Central memory CD4-positive, alpha-beta T cell (primary cell): ENCODE results near the gene SLC38A8.

ENCODE experiments used
- DNase-seq: peaks from one replicate; pipeline ENCODE4 v3.0.0; 2022

The SLC38A8 gene

DNA sequence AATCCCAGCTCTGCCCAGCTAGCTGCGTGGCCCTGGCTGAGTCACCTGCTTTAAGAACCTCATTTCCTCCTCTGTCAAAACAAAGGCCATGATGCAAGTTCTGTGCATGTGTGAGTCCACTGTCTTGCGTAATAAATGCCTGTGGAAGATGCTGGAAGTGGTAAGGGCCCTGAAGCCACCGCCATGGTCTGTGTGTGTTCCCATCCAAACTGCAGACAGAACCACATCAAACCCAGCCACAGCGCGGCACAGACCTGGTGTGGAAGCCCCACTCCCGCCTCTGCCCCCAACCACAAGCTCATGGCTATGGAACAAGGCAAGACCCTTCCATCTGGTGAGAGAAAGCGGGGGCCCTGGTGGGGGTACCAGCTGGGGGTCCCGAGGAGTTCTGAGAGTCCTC lies 48.5 kb downstream of the SLC38A8 start:
- DNase-seq = no peak

GRCh38 chr16:83992624-83993023 lies 50.0 kb downstream of the SLC38A8 start:
- no peak for DNase-seq

GRCh38 chr16:83990492-83990891 lies 52.1 kb downstream of the SLC38A8 start:
- DNase-seq = no peak

GRCh38 chr16:83989300-83989699 lies 53.3 kb downstream of the SLC38A8 start:
- no peak for DNase-seq

DNA sequence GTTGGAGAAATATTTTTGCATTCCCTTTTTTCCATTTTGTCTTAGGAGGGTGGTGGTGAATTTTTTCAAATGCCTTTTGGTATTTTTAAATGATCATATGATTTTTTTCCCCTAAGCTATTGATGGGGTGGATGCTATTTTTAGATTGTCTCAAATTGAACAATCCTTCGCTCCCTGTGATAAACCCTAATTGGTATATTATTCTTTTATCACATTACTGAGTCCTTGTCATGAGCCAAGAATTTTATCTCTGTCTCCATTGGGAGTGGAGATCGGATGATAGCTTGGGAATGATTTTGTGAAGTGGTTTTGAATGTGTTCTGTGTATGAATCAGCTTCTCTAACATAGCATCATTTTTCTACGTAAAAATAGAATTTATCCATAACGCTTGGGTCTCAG lies 59.1 kb downstream of the SLC38A8 start:
- no peak for DNase-seq

GRCh38 chr16:83981799-83982198 lies 60.8 kb downstream of the SLC38A8 start:
- no peak for DNase-seq

DNA sequence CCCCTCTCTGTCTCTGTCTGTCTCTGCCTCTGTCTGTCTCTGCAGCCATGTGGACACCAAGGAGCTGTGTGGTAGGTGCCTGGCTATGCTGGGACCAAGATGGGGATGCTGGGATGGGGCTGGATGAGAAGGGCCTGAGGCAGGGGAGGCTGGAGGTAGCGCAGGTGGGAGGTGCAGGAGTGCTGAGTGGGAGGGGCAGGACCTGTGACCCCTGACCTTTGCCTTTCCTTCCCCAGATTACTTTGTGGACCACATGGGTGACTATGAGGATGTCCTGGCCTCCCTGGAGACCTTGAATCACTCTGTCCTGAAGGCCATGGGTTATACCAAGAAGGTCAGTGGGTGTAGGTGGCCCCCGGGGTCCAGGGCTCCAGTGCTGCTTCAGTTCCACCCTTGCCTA lies 61.8 kb downstream of the SLC38A8 start:
- no peak for DNase-seq

DNA sequence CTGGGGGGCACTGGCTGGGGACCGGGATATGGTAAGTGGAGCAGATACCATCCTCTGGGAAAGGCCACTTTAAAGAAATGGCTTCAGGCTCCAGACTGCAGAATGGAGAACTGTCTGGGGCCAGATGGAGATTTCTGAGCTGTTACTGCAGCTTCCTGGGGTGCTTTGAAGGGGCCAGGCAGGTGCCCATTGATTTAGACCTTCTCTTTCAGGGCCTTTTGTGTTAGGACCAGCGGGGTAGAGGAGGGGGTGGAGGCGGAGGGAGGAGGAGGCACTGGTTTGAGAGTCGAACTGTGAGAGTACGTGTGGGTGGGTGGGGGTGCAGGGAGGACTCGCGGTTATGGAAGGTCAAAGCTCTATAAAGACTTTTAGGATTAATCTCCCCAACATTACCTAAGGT lies 63.2 kb downstream of the SLC38A8 start:
- no peak for DNase-seq

GRCh38 chr16:83978401-83978904 lies 64.1 kb downstream of the SLC38A8 start:
- no peak for DNase-seq

DNA sequence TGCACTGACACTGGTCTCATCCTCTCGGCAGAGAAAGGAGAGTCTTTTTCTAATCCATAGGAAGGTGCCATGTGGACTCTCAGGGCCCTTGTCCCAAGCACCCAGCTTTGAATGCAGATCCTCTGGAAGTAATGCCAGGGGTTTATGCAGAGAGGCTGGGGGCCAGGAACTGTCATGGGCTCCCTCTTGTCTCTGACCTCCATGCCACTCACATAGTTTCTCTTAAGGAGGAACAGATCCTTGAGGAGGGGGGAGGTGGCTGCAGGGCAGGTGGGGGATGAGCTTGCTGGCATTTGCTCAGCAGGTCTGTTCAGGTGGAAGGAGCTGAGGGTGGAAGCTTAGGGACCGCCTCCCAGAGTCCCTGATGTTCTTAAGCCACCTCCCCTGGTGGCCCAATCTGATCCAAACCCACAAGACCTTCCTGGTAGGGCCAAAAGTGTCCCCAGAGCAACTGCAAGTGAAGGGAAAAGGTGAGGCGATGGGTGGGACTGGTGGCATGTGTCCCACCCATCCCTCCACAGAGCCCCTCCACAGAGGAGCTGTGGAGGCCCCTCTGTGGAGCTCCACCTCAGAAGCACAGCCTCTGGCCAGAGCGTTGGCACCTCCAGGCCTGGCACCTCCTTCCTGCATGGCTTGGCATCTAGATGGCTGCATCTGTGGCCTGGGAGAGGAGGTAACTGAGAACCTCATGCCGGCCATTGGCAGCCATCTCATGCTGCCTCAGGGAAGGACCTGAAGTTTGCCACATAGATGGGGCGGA lies 65.4 kb downstream of the SLC38A8 start:
- DNase-seq = no peak

DNA sequence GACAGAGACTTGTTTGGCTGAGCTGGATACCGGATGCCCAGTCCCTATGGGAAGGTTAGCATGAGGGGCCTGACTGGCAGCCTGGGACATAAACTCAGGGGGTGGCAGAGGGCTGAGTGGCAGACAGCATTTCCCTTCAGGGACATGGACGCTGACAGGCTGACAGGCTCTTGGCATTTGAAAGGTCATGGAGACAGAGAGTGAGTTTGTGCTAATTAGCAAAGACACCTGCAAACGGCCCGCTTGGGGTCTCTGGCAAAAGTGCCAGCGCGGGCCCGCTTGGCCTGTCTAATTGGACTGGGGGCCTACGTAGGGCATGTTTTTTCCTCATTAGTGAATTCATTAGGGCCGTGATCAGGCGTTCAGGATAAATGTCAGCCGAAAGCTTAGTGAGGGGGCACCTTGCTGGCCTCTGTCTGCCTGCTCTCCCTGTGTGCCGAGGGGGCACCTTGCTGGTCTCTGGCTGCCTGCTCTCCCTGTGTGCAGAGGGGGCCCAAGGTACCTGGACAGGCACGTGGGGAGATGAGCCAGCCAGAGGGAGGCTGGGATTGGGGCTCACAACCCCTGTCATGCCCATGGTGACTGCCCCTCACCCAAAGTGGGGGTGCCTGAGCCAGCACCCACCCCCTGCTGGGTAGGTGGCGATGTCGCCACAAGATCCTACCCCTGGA lies 66.9 kb downstream of the SLC38A8 start:
- no peak for DNase-seq

DNA sequence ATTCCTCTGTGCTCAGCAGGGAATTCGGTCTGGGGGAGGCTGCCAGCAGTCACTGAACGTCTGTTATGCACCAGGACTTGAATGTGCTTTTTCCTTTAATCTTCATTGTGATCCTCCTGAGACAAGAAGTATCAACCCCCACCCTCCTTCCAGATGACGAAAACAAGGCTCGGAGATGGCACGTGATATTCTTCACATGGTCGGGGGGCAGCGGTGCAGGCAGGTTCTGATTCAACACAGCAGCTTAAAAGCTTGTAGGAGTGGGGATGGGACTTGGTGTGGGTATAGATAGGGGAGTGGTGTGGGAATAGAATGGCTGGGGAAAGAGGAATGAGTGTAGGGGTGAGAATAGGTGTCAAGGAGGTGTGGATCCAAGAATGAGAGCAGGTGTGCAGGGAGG lies 68.1 kb downstream of the SLC38A8 start:
- DNase-seq = no peak

- DNase-seq = no peak
Observed at GRCh38 chr16:83973581-83974385, 68.8 kb downstream of the SLC38A8 start.

DNA sequence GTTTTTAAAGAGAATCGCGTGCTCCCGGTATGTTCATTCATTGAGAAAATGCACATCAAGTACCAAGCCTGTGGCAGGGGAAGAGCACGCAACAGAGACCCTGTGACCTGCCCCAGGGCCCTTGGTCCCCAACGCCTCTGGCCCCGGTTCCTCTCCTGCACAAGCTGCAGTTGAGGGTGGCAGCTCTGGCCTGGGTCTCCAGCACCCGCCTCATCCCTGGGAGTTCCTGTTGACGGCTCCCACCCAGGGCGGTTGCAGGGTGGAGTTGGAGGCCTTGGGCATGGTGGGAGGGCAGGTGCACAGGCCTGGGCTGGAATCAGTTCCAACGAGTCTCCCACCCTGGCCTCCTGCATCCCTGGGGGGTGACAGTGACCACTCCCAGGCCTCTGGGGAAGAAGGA lies 69.5 kb downstream of the SLC38A8 start:
- DNase-seq = no peak

DNA sequence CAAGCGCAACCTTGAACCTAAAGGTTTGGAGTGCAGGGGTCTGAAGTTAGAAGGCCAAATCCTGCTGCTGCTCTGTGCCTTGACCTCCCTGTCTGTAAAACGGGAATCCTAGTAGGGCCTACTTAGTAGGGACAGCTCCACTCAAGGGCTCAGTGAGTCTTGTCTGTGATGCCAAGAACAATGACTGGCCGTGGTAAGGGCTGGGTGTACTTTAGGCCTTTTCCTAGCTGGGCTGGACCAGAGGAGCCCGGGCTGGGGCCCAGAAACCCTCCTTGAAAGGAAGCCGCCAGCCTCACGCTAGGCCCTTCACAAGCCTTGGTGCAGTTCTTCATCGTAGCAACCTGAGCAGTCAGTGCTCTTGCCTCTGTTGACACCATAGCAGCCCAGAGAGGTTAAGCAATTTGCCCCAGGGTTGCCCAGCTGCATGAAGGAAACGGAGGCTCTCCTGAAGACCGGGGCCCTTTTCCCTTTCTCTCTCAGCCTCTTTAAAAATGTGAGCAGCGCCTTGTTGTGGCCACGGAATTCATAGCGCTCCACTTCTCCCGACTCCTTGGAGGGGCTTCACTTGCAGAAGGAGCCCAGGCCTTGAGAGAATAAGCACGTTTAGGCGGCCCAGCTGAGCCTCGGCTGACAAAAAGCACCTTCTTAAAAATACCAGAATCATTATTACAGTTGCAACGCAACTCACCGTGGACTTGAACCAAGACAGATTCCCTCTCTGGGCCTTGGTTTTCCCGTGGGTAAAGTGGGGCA lies 70.2 kb downstream of the SLC38A8 start:
- DNase-seq = no peak

GRCh38 chr16:83971165-83972130 lies 71.1 kb downstream of the SLC38A8 start:
- DNase-seq = no peak

DNA sequence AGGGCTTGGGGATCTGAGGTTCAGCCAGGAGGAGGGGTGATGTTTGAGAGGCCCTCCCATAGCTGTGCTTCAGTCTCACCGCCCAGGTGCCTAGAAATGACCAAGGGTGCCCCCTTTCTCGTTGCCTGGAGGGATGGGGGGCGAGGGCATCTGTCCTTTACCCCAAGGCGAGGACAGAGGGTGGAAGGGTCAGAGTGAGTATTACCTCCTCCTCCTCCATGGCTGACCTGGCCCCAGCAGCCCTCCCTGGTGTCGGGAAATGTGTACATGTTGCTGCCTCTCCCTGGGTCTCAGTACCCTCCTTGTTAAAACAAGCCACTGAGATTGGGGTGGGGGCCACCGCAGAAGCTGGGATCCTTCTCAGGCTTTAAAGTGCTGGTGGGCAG lies 72.2 kb downstream of the SLC38A8 start:
- no peak for DNase-seq

DNA sequence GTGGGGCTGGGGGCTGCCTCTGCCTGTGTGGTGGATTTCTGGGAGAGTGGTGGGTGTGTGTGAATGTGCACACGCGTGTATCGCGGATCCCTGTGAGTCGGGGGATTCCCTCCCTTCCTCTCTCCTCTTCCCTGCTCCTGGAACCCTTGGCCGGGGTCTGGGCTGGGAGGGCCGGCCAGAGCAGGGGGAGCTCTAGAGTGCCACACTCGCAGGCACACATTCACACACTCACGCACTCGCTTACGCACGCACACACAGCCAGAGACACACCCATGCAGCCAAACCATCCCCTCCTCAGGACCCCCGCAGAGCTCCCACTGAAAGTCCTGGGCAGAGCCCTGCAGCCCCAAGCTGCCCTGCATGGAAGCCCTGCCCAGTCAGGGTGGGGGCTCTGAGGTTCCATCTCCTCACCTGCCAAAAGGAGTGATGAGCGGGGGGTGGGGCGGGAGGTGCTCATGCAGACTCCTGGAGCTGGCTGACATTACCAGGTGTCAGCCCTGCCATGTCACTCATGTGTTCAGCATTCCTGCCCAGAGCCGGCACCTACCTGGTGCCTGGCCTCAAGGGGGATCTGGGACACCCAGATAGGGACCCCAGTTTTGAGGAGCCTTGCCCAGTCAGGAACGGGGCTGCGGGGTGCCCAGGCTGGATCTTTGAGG lies 72.7 kb downstream of the SLC38A8 start:
- no peak for DNase-seq

DNA sequence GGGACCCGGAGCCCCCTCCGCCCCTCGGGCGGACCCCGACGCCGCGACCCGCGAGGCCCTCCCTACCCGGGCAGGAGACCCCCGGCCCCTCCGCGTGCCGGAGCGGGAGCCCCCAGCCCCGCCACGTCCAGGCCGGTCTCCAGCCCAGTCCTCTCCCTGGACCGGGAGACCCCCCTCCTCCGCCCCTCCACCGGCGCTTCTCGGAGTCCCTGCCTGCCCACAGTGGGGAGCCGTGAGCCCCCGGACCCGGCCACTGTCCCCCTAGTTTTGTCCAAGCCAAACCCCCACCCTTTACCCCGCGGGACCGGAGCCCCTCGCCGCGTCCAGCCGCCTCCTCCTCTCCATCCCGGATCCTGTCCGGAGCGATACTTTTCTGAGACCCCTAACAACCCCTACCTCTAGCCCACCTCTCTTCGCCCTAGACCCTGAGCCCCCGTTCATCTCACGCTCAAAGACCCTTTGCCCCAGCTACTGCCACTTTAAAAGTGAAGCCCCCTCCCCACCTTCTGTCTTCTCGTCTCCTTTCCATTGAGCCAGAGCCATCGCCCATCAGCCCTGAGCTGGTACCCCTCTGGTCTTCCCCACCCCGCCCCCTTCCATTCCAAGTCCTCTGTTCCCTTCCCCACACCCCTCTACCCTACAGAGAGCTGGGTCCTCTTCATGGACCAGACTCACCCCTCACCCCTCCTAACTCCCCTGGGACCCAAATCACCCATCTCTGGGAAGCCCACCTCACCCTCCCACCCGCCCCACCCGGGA lies 73.5 kb downstream of the SLC38A8 start:
- DNase-seq = no peak

DNA sequence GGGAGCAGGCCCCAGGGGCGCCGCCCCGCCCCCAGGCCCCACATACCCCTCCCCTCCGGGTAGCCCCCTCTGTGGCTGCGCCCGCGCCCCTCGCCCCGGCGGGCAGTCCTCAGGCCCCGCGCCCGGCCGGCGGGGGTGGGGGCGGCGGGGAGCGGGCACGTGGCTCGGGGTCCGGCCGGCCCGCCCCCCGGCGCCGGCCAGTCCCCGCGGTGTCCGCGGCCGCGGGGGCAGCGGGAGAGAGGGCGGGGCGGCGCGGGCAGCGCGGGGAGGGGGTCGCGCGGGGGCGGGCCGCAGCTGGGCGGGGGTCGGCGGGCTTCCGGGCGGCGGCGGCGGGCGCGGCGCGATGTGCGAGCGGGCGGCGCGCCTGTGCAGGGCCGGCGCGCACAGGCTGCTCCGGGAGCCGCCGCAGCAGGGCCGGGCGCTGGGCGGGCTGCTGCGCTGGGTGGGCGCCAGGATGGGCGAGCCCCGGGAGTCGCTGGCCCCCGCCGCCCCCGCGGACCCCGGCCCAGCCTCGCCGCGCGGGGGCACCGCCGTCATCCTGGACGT lies 74.2 kb downstream of the SLC38A8 start:
- DNase-seq = no peak
